ENCODE data around the gene SCP2D1.

Gene SCP2D1

GRCh38 chr20:18849131-18849530 lies 35.5 kb downstream of the SCP2D1 start:
- no peak for DNase-seq (ENCODE audit: extremely low read depth, insufficient read length)
- Histone ChIP-seq H3K36me3 (ENCODE audit: control insufficient read depth, insufficient read depth, low read length) (no peaks in the 10 kb centered on the region), H3K4me3 (replicated peaks; ENCODE audit: low read depth, low read length) (no peak overlapping the region), H3K27me3 (replicated peaks; ENCODE audit: control insufficient read depth, insufficient read depth, low read length) (no peaks in the 10 kb centered on the region)
- no peak for TF ChIP-seq CTCF (IDR thresholded peaks at IDR 0.05; ENCODE audit: insufficient read depth, low read length, poor library complexity, severe bottlenecking)

GRCh38 chr20:18851629-18852028 lies 38.0 kb downstream of the SCP2D1 start:
- no peaks in the 10 kb centered on the region for H3K27me3 ChIP-seq (replicated peaks; ENCODE audit: control insufficient read depth, insufficient read depth, low read length)
- no peak for DNase-seq (ENCODE audit: extremely low read depth, insufficient read length)
- no peak for TF ChIP-seq CTCF (IDR thresholded peaks at IDR 0.05; ENCODE audit: insufficient read depth, low read length, poor library complexity, severe bottlenecking)
- no peaks in the 10 kb centered on the region for H3K36me3 ChIP-seq (ENCODE audit: control insufficient read depth, insufficient read depth, low read length)
- H3K4me3 ChIP-seq (replicated peaks; ENCODE audit: low read depth, low read length), result no peak overlapping the region

GRCh38 chr20:18852318-18852717 lies 38.7 kb downstream of the SCP2D1 start:
- DNase-seq (ENCODE audit: extremely low read depth, insufficient read length), result no peak
- TF ChIP-seq CTCF (IDR thresholded peaks at IDR 0.05; ENCODE audit: insufficient read depth, low read length, poor library complexity, severe bottlenecking), result no peak
- no peaks in the 10 kb centered on the region for H3K36me3 ChIP-seq (ENCODE audit: control insufficient read depth, insufficient read depth, low read length)
- H3K4me3 ChIP-seq (replicated peaks; ENCODE audit: low read depth, low read length), result no peak overlapping the region
- no peaks in the 10 kb centered on the region for H3K27me3 ChIP-seq (replicated peaks; ENCODE audit: control insufficient read depth, insufficient read depth, low read length)

GRCh38 chr20:18853216-18853615 lies 39.6 kb downstream of the SCP2D1 start:
- H3K36me3 ChIP-seq (ENCODE audit: control insufficient read depth, insufficient read depth, low read length), result no peaks in the 10 kb centered on the region
- H3K27me3 ChIP-seq (replicated peaks; ENCODE audit: control insufficient read depth, insufficient read depth, low read length), result no peaks in the 10 kb centered on the region
- DNase-seq (ENCODE audit: extremely low read depth, insufficient read length), result no peak
- no peak for TF ChIP-seq CTCF (IDR thresholded peaks at IDR 0.05; ENCODE audit: insufficient read depth, low read length, poor library complexity, severe bottlenecking)
- H3K4me3 ChIP-seq (replicated peaks; ENCODE audit: low read depth, low read length), result no peak overlapping the region

GRCh38 chr20:18853946-18854646 lies 40.5 kb downstream of the SCP2D1 start:
- DNase-seq (ENCODE audit: extremely low read depth, insufficient read length), result no peak
- Histone ChIP-seq H3K36me3 (ENCODE audit: control insufficient read depth, insufficient read depth, low read length) (no peaks in the 10 kb centered on the region), H3K4me3 (replicated peaks; ENCODE audit: low read depth, low read length) (no peak overlapping the region), H3K27me3 (replicated peaks; ENCODE audit: control insufficient read depth, insufficient read depth, low read length) (no peaks in the 10 kb centered on the region)
- no peak for TF ChIP-seq CTCF (IDR thresholded peaks at IDR 0.05; ENCODE audit: insufficient read depth, low read length, poor library complexity, severe bottlenecking)

GRCh38 chr20:18855882-18856281 lies 42.3 kb downstream of the SCP2D1 start:
- no peaks in the 10 kb centered on the region for H3K27me3 ChIP-seq (replicated peaks; ENCODE audit: control insufficient read depth, insufficient read depth, low read length)
- no peak for DNase-seq (ENCODE audit: extremely low read depth, insufficient read length)

More at GRCh38 chr20:18855882-18856281, 42.3 kb downstream of the SCP2D1 start:
- H3K4me3 ChIP-seq (replicated peaks; ENCODE audit: low read depth, low read length), result no peak overlapping the region
- no peak for TF ChIP-seq CTCF (IDR thresholded peaks at IDR 0.05; ENCODE audit: insufficient read depth, low read length, poor library complexity, severe bottlenecking)
- H3K36me3 ChIP-seq (ENCODE audit: control insufficient read depth, insufficient read depth, low read length), result no peaks in the 10 kb centered on the region
